ENCODE measurements around the gene HS3ST6.

HS3ST6 gene

GRCh38 chr16:1917056-1917664, 1.1 kb downstream of the HS3ST6 start:
- no peak for ATAC-seq

GRCh38 chr16:1916640-1916990, 1.6 kb downstream of the HS3ST6 start:
- TF ChIP-seq OSR1 (CRISPR knock-in tag; IDR thresholded peaks at IDR 0.05) (no peak), CREB5 (CRISPR knock-in tag; IDR thresholded peaks at IDR 0.05; ENCODE audit: low read depth) (no peak)

More at GRCh38 chr16:1917056-1917664, 1.1 kb downstream of the HS3ST6 start:
- TF ChIP-seq OSR1 (CRISPR knock-in tag; IDR thresholded peaks at IDR 0.05) (no peak), RARB (CRISPR knock-in tag; IDR thresholded peaks at IDR 0.05) (no peak), ARNTL (CRISPR knock-in tag; IDR thresholded peaks at IDR 0.05; ENCODE audit: borderline replicate concordance, low read depth) (no peak), SNAI2 (CRISPR knock-in tag; IDR thresholded peaks at IDR 0.05) (no peak), CSDC2 (CRISPR knock-in tag; IDR thresholded peaks at IDR 0.05) (no peak), ZC3H10 (CRISPR knock-in tag; IDR thresholded peaks at IDR 0.05) (no peak), PPARA (CRISPR knock-in tag; IDR thresholded peaks at IDR 0.05; ENCODE audit: borderline replicate concordance) (no peak), CREB5 (CRISPR knock-in tag; IDR thresholded peaks at IDR 0.05; ENCODE audit: low read depth) (no peak), ZNF70 (CRISPR knock-in tag; IDR thresholded peaks at IDR 0.05) (no peak), ZFP3 (CRISPR knock-in tag; IDR thresholded peaks at IDR 0.05) (no peak), CSRNP3 (CRISPR knock-in tag; IDR thresholded peaks at IDR 0.05) (no peak), TSHZ2 (CRISPR knock-in tag; IDR thresholded peaks at IDR 0.05) (no peak), TOX (CRISPR knock-in tag; IDR thresholded peaks at IDR 0.05; ENCODE audit: borderline replicate concordance) (no peak), ZNF565 (CRISPR knock-in tag; conservative IDR thresholded peaks at IDR 0.05; ENCODE audit: low read depth) (no peak)

GRCh38 chr16:1915732-1916639, 2.2 kb downstream of the HS3ST6 start:
- ATAC-seq, result no peak
- no peak for TF ChIP-seq RARB (CRISPR knock-in tag; IDR thresholded peaks at IDR 0.05)
- TF ChIP-seq OSR1 (CRISPR knock-in tag; IDR thresholded peaks at IDR 0.05), result no peak
- no peak for TF ChIP-seq TCF4 (CRISPR knock-in tag; IDR thresholded peaks at IDR 0.05; ENCODE audit: borderline replicate concordance)
- no peak for TF ChIP-seq POU6F1 (CRISPR knock-in tag; IDR thresholded peaks at IDR 0.05; ENCODE audit: borderline replicate concordance, low read depth)
- TF ChIP-seq ZNF565 (CRISPR knock-in tag; conservative IDR thresholded peaks at IDR 0.05; ENCODE audit: low read depth), result no peak
- no peak for TF ChIP-seq ZNF70 (CRISPR knock-in tag; IDR thresholded peaks at IDR 0.05)
- TF ChIP-seq ARNTL (CRISPR knock-in tag; IDR thresholded peaks at IDR 0.05; ENCODE audit: borderline replicate concordance, low read depth), result no peak
- no peak for TF ChIP-seq GLIS3 (CRISPR knock-in tag; IDR thresholded peaks at IDR 0.05)
- no peak for TF ChIP-seq ZNF8 (CRISPR knock-in tag; IDR thresholded peaks at IDR 0.05)
- no peak for TF ChIP-seq CREB5 (CRISPR knock-in tag; IDR thresholded peaks at IDR 0.05; ENCODE audit: low read depth)
- TF ChIP-seq CSDC2 (CRISPR knock-in tag; IDR thresholded peaks at IDR 0.05), result no peak
- TF ChIP-seq ZC3H10 (CRISPR knock-in tag; IDR thresholded peaks at IDR 0.05), result no peak
- TF ChIP-seq TSHZ2 (CRISPR knock-in tag; IDR thresholded peaks at IDR 0.05), result no peak
- no peak for TF ChIP-seq PPARA (CRISPR knock-in tag; IDR thresholded peaks at IDR 0.05; ENCODE audit: borderline replicate concordance)
- TF ChIP-seq ZFP3 (CRISPR knock-in tag; IDR thresholded peaks at IDR 0.05), result no peak
- TF ChIP-seq BACH2 (CRISPR knock-in tag; IDR thresholded peaks at IDR 0.05; ENCODE audit: borderline replicate concordance), result no peak
- no peak for TF ChIP-seq ESRRG (CRISPR knock-in tag; IDR thresholded peaks at IDR 0.05)
- TF ChIP-seq TOX (CRISPR knock-in tag; IDR thresholded peaks at IDR 0.05; ENCODE audit: borderline replicate concordance), result no peak
- no peak for TF ChIP-seq SNAI2 (CRISPR knock-in tag; IDR thresholded peaks at IDR 0.05)

More at GRCh38 chr16:1916640-1916990, 1.6 kb downstream of the HS3ST6 start:
- ATAC-seq, result no peak
